GM23338 (cell line): Measurements from ENCODE around the gene PDE4B. TPM values are rescaled to one million over a fixed set of nuclear protein-coding genes. Genes with fewer than 3 reads are reported as not detected.
"Not testable (repeated sequence)": the region's sequence is repeated elsewhere in the genome, so short reads cannot be mapped to it uniquely, and the experiment has no call there.

ENCODE experiments used
- ATAC-seq: fragments of 200-7000 bp; cut with Tn5 transposase; 3 replicates; pipeline ENCODE4 v1.9.1; 2020
- DNase-seq: peaks from one replicate; pipeline ENCODE4 v3.0.0-alpha.2; 2015; ENCODE audit warnings: low spot score
- H2AFZ ChIP-seq: fragments of 200-600 bp; sonication (generic); 2 replicates; pipeline ENCODE4 v1.8.0; 2016; ENCODE audit warnings: antibody characterized with exemption, mild to moderate bottlenecking, moderate library complexity
- H3F3A ChIP-seq: fragments of 200-600 bp; sonication (generic); replicated peaks from 2 replicates; pipeline ENCODE4 v1.8.0; 2017; ENCODE audit warnings: antibody characterized with exemption, mixed run types, low read depth
- H3K27ac ChIP-seq: fragments of 200-600 bp; sonication (generic); 2 replicates; pipeline ENCODE4 v1.6.1; 2016; ENCODE audit warnings: low read depth
- H3K27me3 ChIP-seq: fragments of 200-600 bp; sonication (generic); 2 replicates; pipeline ENCODE4 v1.8.0; 2016; ENCODE audit warnings: mild to moderate bottlenecking, mixed run types, moderate library complexity; ENCODE audit not compliant: insufficient read depth
- H3K36me3 ChIP-seq: fragments of 200-600 bp; sonication (generic); 2 replicates; pipeline ENCODE4 v1.8.0; 2016; ENCODE audit warnings: mild to moderate bottlenecking; ENCODE audit not compliant: insufficient read depth
- H3K4me1 ChIP-seq: fragments of 200-600 bp; sonication (generic); 2 replicates; pipeline ENCODE4 v1.8.0; 2016; ENCODE audit warnings: mild to moderate bottlenecking, moderate library complexity; ENCODE audit not compliant: insufficient read depth
- H3K4me2 ChIP-seq: fragments of 200-600 bp; sonication (generic); 2 replicates; pipeline ENCODE4 v1.7.1; 2017; ENCODE audit warnings: mixed run types
- H3K4me3 ChIP-seq: fragments of 200-600 bp; sonication (generic); 2 replicates; pipeline ENCODE4 v1.6.1; 2016; ENCODE audit warnings: mixed run types
- H3K79me2 ChIP-seq: fragments of 200-600 bp; sonication (generic); replicated peaks from 2 replicates; pipeline ENCODE4 v1.8.0; 2017; ENCODE audit warnings: mild to moderate bottlenecking; ENCODE audit not compliant: insufficient read depth
- H3K9me2 ChIP-seq: fragments of 200-600 bp; sonication (generic); 2 replicates; pipeline ENCODE4 v1.8.0; 2017; ENCODE audit not compliant: insufficient read depth
- H4K20me1 ChIP-seq: fragments of 200-600 bp; sonication (generic); replicated peaks from 2 replicates; pipeline ENCODE4 v1.8.0; 2017; ENCODE audit warnings: mild to moderate bottlenecking; ENCODE audit not compliant: insufficient read depth
- H3K27ac Mint-ChIP-seq: 2 replicates; pipeline ENCODE4 v1.8.0; 2020; ENCODE audit warnings: inconsistent platforms, mild to moderate bottlenecking, moderate library complexity, mixed read lengths
- H3K27me3 Mint-ChIP-seq: 3 replicates; pipeline ENCODE4 v1.8.0; 2022; ENCODE audit warnings: low read depth, mild to moderate bottlenecking, moderate library complexity, mixed read lengths, inconsistent platforms; ENCODE audit not compliant: insufficient read depth, poor library complexity
- H3K36me3 Mint-ChIP-seq: 3 replicates; pipeline ENCODE4 v1.8.0; 2021; ENCODE audit warnings: low read depth, mild to moderate bottlenecking, inconsistent platforms, moderate library complexity, mixed read lengths
- H3K4me1 Mint-ChIP-seq: 3 replicates; pipeline ENCODE4 v1.8.0; 2020; ENCODE audit warnings: mild to moderate bottlenecking, inconsistent platforms, mixed read lengths
- H3K4me3 Mint-ChIP-seq: 3 replicates; pipeline ENCODE4 v1.8.0; 2021; ENCODE audit warnings: moderate library complexity, mild to moderate bottlenecking, inconsistent platforms, mixed read lengths
- H3K9me3 Mint-ChIP-seq: 3 replicates; pipeline ENCODE4 v1.8.0; 2020; ENCODE audit warnings: moderate library complexity, mild to moderate bottlenecking, inconsistent platforms, mixed read lengths
- EZH2 ChIP-seq: fragments of 200-600 bp; sonication (generic); IDR thresholded peaks from one replicate; pipeline ENCODE4 v1.8.0; 2017; ENCODE audit warnings: antibody characterized with exemption, mild to moderate bottlenecking, low read depth; ENCODE audit not compliant: unreplicated experiment
- EZH2phosphoT487 ChIP-seq: fragments of 200-600 bp; sonication (generic); IDR thresholded peaks from one replicate; pipeline ENCODE4 v1.8.1; 2018; ENCODE audit warnings: antibody characterized with exemption; ENCODE audit not compliant: unreplicated experiment
- JUNB ChIP-seq: IDR thresholded peaks from one replicate; pipeline ENCODE4 v1.6.1; 2016; ENCODE audit warnings: antibody characterized with exemption; ENCODE audit not compliant: unreplicated experiment
- POLR2AphosphoS5 ChIP-seq: IDR thresholded peaks from 2 replicates; pipeline ENCODE4 v1.6.1; 2016; ENCODE audit warnings: antibody characterized with exemption, low read depth
- STAT1 ChIP-seq: IDR thresholded peaks from one replicate; pipeline ENCODE4 v1.6.1; 2016; ENCODE audit warnings: antibody characterized with exemption; ENCODE audit not compliant: unreplicated experiment
- ZNF114 ChIP-seq: fragments of 250-450 bp; sonication (Bioruptor Pico); IDR thresholded peaks from 2 replicates; pipeline ENCODE4 v1.5.0; 2020; ENCODE audit warnings: mild to moderate bottlenecking, moderate library complexity
- ZNF331 ChIP-seq: fragments of 250-450 bp; sonication (Bioruptor Pico); IDR thresholded peaks from 2 replicates; pipeline ENCODE4 v1.5.0; 2020; ENCODE audit warnings: low read depth, mild to moderate bottlenecking, moderate library complexity
- polyA plus RNA-seq: library from polyadenylated mRNA; unstranded; fragments of >200 nt; fragmentation: Nextera tagmentation; extraction: Ambion mirVana; gene quantifications from 2 replicates; pipeline ENCODE4 v1.2.1, GENCODE V29; 2016
- total RNA-seq: library from RNA; depleted of rRNA; stranded (reverse); fragments of >200 nt; shearing (Covaris generic); gene quantifications from 2 replicates; pipeline ENCODE4 v1.2.3, GENCODE V29; 2014
- TF ChIP-seq, protein P1 (sequence below): IDR thresholded peaks from one replicate; pipeline ENCODE4 v1.6.1; 2018; ENCODE audit warnings: antibody characterized with exemption; ENCODE audit not compliant: unreplicated experiment
- TF ChIP-seq, protein P2 (sequence below): IDR thresholded peaks from 2 replicates; pipeline ENCODE4 v1.6.1; 2016; ENCODE audit warnings: antibody characterized with exemption

The PDE4B gene
- total and polyA plus RNA-seq, 2 experiments from 2014 or later = 14.0 to 25.6 TPM

DNA sequence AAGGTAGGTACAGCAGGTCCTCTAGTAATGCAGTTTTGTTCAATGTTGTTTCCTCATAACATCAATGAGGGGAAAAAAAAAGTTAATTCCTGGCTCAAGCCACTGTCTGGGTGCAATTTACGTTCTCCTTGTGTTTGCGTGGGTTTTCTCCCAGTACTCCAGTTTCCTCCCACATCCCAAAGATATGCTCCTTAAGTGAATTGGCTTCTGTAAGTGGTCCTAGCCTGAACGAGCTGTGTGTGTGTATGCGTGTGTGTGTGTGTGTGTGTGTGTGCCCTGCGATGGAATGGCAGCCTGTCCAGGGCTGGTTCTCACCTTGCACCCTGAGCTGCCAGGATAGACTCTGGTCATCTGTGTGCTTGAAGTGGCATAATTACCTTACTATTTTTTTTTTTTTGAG lies 332.0 kb downstream of the PDE4B start (continued):
- TF ChIP-seq, protein P1, sequence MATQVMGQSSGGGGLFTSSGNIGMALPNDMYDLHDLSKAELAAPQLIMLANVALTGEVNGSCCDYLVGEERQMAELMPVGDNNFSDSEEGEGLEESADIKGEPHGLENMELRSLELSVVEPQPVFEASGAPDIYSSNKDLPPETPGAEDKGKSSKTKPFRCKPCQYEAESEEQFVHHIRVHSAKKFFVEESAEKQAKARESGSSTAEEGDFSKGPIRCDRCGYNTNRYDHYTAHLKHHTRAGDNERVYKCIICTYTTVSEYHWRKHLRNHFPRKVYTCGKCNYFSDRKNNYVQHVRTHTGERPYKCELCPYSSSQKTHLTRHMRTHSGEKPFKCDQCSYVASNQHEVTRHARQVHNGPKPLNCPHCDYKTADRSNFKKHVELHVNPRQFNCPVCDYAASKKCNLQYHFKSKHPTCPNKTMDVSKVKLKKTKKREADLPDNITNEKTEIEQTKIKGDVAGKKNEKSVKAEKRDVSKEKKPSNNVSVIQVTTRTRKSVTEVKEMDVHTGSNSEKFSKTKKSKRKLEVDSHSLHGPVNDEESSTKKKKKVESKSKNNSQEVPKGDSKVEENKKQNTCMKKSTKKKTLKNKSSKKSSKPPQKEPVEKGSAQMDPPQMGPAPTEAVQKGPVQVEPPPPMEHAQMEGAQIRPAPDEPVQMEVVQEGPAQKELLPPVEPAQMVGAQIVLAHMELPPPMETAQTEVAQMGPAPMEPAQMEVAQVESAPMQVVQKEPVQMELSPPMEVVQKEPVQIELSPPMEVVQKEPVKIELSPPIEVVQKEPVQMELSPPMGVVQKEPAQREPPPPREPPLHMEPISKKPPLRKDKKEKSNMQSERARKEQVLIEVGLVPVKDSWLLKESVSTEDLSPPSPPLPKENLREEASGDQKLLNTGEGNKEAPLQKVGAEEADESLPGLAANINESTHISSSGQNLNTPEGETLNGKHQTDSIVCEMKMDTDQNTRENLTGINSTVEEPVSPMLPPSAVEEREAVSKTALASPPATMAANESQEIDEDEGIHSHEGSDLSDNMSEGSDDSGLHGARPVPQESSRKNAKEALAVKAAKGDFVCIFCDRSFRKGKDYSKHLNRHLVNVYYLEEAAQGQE = no peak
- no peak for TF ChIP-seq STAT1
- TF ChIP-seq POLR2AphosphoS5 = no peak
- TF ChIP-seq EZH2 = no peak
- TF ChIP-seq JUNB = no peak
- TF ChIP-seq, protein P2, sequence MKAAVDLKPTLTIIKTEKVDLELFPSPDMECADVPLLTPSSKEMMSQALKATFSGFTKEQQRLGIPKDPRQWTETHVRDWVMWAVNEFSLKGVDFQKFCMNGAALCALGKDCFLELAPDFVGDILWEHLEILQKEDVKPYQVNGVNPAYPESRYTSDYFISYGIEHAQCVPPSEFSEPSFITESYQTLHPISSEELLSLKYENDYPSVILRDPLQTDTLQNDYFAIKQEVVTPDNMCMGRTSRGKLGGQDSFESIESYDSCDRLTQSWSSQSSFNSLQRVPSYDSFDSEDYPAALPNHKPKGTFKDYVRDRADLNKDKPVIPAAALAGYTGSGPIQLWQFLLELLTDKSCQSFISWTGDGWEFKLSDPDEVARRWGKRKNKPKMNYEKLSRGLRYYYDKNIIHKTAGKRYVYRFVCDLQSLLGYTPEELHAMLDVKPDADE = no peak
- no peak for TF ChIP-seq ZNF114 (CRISPR knock-in tag)
- no peak for TF ChIP-seq ZNF331 (CRISPR knock-in tag)

DNA sequence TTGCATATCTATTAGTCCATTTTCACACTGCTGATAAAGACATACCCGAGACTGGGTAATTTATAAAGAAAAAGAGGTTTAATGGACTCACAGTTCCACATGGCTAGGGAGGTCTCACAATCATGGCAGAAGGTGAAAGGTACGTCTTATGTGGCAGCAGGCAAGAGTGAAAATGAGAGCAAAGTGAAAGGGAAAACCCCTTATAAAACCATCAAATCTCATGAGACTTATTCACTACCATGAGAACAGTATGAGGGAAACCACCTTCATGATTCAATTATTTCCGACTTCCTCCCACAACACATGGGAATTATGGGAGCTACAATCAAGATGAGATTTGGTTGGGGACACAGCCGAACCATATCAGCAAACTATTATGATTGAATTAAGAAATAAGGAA lies 335.9 kb downstream of the PDE4B start:
- not testable (repeated sequence) for H3K27ac Mint-ChIP-seq, H3K27ac ChIP-seq, H4K20me1 ChIP-seq, H3K4me1 ChIP-seq, DNase-seq, H3K4me3 ChIP-seq, H2AFZ ChIP-seq, H3K9me3 Mint-ChIP-seq, H3K4me3 Mint-ChIP-seq, H3K9me2 ChIP-seq, H3K36me3 ChIP-seq, H3F3A ChIP-seq, H3K4me2 ChIP-seq, H3K4me1 Mint-ChIP-seq, H3K79me2 ChIP-seq, ATAC-seq, H3K36me3 Mint-ChIP-seq, H3K27me3 ChIP-seq, H3K27me3 Mint-ChIP-seq

DNA sequence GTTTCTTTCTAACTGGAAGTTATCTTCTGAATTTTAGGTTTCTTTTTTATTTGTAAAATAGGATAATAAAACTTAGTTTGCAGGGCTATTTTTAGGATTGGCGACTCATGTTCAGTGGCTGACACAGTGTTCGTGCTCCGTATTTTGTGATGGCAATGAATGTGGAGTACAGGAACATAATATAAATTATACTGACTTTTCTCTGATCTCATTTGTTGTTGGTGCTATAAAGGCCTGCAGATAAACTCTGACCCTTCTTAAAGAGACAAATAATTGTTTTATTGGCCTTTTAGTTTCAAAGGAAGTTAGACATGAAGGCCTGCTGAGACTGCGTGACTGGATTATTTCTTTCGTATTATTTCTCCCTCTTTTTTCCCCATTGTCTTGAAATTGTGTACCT lies 339.6 kb downstream of the PDE4B start:
- DNase-seq = no peak
- no peak for ATAC-seq
- H2AFZ ChIP-seq = no peak overlapping the region
- H3K4me3 ChIP-seq = no peak overlapping the region
- no peaks in the 10 kb centered on the region for H3K27me3 ChIP-seq
- no peaks in the 10 kb centered on the region for H4K20me1 ChIP-seq
- H3K36me3 ChIP-seq = no peaks in the 10 kb centered on the region
- Mint-ChIP-seq H3K27me3 (no peaks in the 10 kb centered on the region), H3K27ac (no peak overlapping the region), H3K36me3 (no peaks in the 10 kb centered on the region), H3K4me3 (no peak overlapping the region), H3K4me1 (no peaks in the 10 kb centered on the region), H3K9me3 (no peaks in the 10 kb centered on the region)
- no peaks in the 10 kb centered on the region for H3K4me1 ChIP-seq
- H3K9me2 ChIP-seq = 0 out of 2 replicates have a peak, but pooled peaks cover 5% of the 10 kb centered on the region
- H3K27ac ChIP-seq = no peak overlapping the region
- H3K79me2 ChIP-seq = no peaks in the 10 kb centered on the region
- H3K4me2 ChIP-seq = no peak overlapping the region
- H3F3A ChIP-seq = no peaks in the 10 kb centered on the region
- TF ChIP-seq, protein P1 = no peak
- no peak for TF ChIP-seq EZH2
- TF ChIP-seq POLR2AphosphoS5 = no peak
- TF ChIP-seq EZH2phosphoT487 = no peak
- no peak for TF ChIP-seq ZNF331 (CRISPR knock-in tag)
